Activated gamma-delta T cell treated with anti-CD3 and anti-CD28 coated beads, Interleukin-2, amount 50 U/mL, for 16 hours (primary cell): ENCODE results near the gene MALRD1.

Source experiments
- DNase-seq: peaks from one replicate; pipeline ENCODE4 v3.0.0-alpha.2; 2020; ENCODE audit warnings: low read depth

MALRD1 gene

GRCh38 chr10:19111501-19112267 lies 63.1 kb downstream of the MALRD1 start:
- DNase-seq, result no peak

- DNase-seq, result no peak
Observed at GRCh38 chr10:19117438-19117837, 68.8 kb downstream of the MALRD1 start.

GRCh38 chr10:19119191-19119590 lies 70.6 kb downstream of the MALRD1 start:
- DNase-seq, result no peak

GRCh38 chr10:19120381-19120908 lies 71.8 kb downstream of the MALRD1 start:
- no peak for DNase-seq

GRCh38 chr10:19133992-19134391 lies 85.4 kb downstream of the MALRD1 start:
- DNase-seq, result no peak

GRCh38 chr10:19142967-19143366 lies 94.4 kb downstream of the MALRD1 start:
- DNase-seq, result no peak

GRCh38 chr10:19144206-19144605 lies 95.6 kb downstream of the MALRD1 start:
- DNase-seq, result no peak

GRCh38 chr10:19154375-19154774 lies 105.8 kb downstream of the MALRD1 start:
- no peak for DNase-seq

GRCh38 chr10:19158358-19158757 lies 109.8 kb downstream of the MALRD1 start:
- DNase-seq, result no peak

GRCh38 chr10:19158870-19159269 lies 110.3 kb downstream of the MALRD1 start:
- DNase-seq, result no peak

GRCh38 chr10:19164461-19164860 lies 115.9 kb downstream of the MALRD1 start:
- DNase-seq, result no peak

GRCh38 chr10:19168584-19168983 lies 120.0 kb downstream of the MALRD1 start:
- DNase-seq, result no peak

GRCh38 chr10:19169041-19169440 lies 120.4 kb downstream of the MALRD1 start:
- no peak for DNase-seq

- no peak for DNase-seq
Observed at GRCh38 chr10:19169684-19170083, 121.1 kb downstream of the MALRD1 start.

GRCh38 chr10:19178675-19179074 lies 130.1 kb downstream of the MALRD1 start:
- no peak for DNase-seq

GRCh38 chr10:19184891-19185290 lies 136.3 kb downstream of the MALRD1 start:
- DNase-seq, result no peak

- no peak for DNase-seq
Observed at GRCh38 chr10:19194866-19195265, 146.3 kb downstream of the MALRD1 start.

GRCh38 chr10:19195698-19196097 lies 147.1 kb downstream of the MALRD1 start:
- no peak for DNase-seq

- no peak for DNase-seq
Observed at GRCh38 chr10:19200211-19200610, 151.6 kb downstream of the MALRD1 start.

GRCh38 chr10:19204246-19204917 lies 155.8 kb downstream of the MALRD1 start:
- DNase-seq, result no peak

GRCh38 chr10:19209319-19209718 lies 160.7 kb downstream of the MALRD1 start:
- DNase-seq, result no peak

- no peak for DNase-seq
Observed at GRCh38 chr10:19212590-19212989, 164.0 kb downstream of the MALRD1 start.

GRCh38 chr10:19221216-19221615 lies 172.6 kb downstream of the MALRD1 start:
- no peak for DNase-seq
